GM18873 (cell line): ENCODE data around the gene STAC.
"Not testable (repeated sequence)": the region's sequence is repeated elsewhere in the genome, so short reads cannot be mapped to it uniquely, and the experiment has no call there.

Experiments
- ATAC-seq: cut with Tn5 transposase; IDR thresholded peaks from one replicate; pipeline ENCODE4 v1.9.1; 2021; ENCODE audit warnings: mild to moderate bottlenecking, moderate library complexity, moderate number of reproducible peaks; ENCODE audit not compliant: unreplicated experiment, low FRiP score

The STAC gene

GRCh38 chr3:36409862-36410261, 29.6 kb downstream of the STAC start:
- ATAC-seq: no peak

GRCh38 chr3:36411587-36411986, 31.3 kb downstream of the STAC start:
- ATAC-seq: no peak

- ATAC-seq: no peak
These were observed 36.3 kb downstream of the STAC start for GRCh38 chr3:36416599-36416998.

- no peak for ATAC-seq
These were observed 36.9 kb downstream of the STAC start for GRCh38 chr3:36417237-36417636.

- ATAC-seq: no peak
These were observed 38.0 kb downstream of the STAC start for GRCh38 chr3:36418296-36418695.

- ATAC-seq: no peak
These were observed 48.1 kb downstream of the STAC start for GRCh38 chr3:36428445-36428844.

GRCh38 chr3:36429986-36430485, 49.7 kb downstream of the STAC start:
- no peak for ATAC-seq

- ATAC-seq: no peak
These were observed 53.2 kb downstream of the STAC start for GRCh38 chr3:36433511-36433910.

GRCh38 chr3:36434687-36435426, 54.6 kb downstream of the STAC start:
- ATAC-seq: no peak

- ATAC-seq: no peak
These were observed 62.9 kb downstream of the STAC start for GRCh38 chr3:36443028-36443686.

GRCh38 chr3:36444909-36445308, 64.6 kb downstream of the STAC start:
- ATAC-seq: no peak

GRCh38 chr3:36446276-36446675, 66.0 kb downstream of the STAC start:
- no peak for ATAC-seq

GRCh38 chr3:36447061-36447460, 66.8 kb downstream of the STAC start:
- no peak for ATAC-seq

GRCh38 chr3:36451816-36452215, 71.5 kb downstream of the STAC start:
- ATAC-seq: no peak

- not testable (repeated sequence) for ATAC-seq
These were observed 72.9 kb downstream of the STAC start for GRCh38 chr3:36453213-36453612.

GRCh38 chr3:36453896-36454295, 73.6 kb downstream of the STAC start:
- not testable (repeated sequence) for ATAC-seq

GRCh38 chr3:36455406-36455805, 75.1 kb downstream of the STAC start:
- no peak for ATAC-seq

- no peak for ATAC-seq
These were observed 76.5 kb downstream of the STAC start for GRCh38 chr3:36456784-36457183.

- no peak for ATAC-seq
These were observed 77.4 kb downstream of the STAC start for GRCh38 chr3:36457667-36458066.

- ATAC-seq: no peak
These were observed 78.9 kb downstream of the STAC start for GRCh38 chr3:36459177-36459576.

GRCh38 chr3:36461597-36461996, 81.3 kb downstream of the STAC start:
- no peak for ATAC-seq

- not testable (repeated sequence) for ATAC-seq
These were observed 91.7 kb downstream of the STAC start for GRCh38 chr3:36472045-36472444.
